Immature natural killer cell (primary cell): ENCODE data around the gene PPP1R37. TPM values are rescaled to one million over a fixed set of nuclear protein-coding genes. Genes with fewer than 3 reads are reported as not detected.

Experiments used
- DNase-seq, 3 donors: peaks; one replicate each; pipeline ENCODE4 v3.0.0; 2022; ENCODE audit warnings: mixed read lengths in 1 of 3
- H3K27ac Mint-ChIP-seq, 6 donors: one replicate each; pipeline ENCODE4 v1.8.0; 2020; ENCODE audit warnings: mixed read lengths in 6 of 6, mild to moderate bottlenecking in 5 of 6, inconsistent platforms in 4 of 6, moderate library complexity in 3 of 6
- H3K27me3 Mint-ChIP-seq, 3 donors: one replicate each; pipeline ENCODE4 v1.8.0; 2020 to 2021; ENCODE audit warnings: low read depth in 3 of 3, mild to moderate bottlenecking in 3 of 3, mixed read lengths in 3 of 3, moderate library complexity in 3 of 3, inconsistent platforms in 1 of 3
- H3K36me3 Mint-ChIP-seq, 3 donors: one replicate each; pipeline ENCODE4 v1.8.0; 2020; ENCODE audit warnings: mixed read lengths in 3 of 3, inconsistent platforms in 2 of 3, mild to moderate bottlenecking in 2 of 3
- H3K4me1 Mint-ChIP-seq, 2 donors: one replicate each; pipeline ENCODE4 v1.8.0; 2020; ENCODE audit warnings: inconsistent platforms in 2 of 2, mild to moderate bottlenecking in 2 of 2, mixed read lengths in 2 of 2, moderate library complexity in 1 of 2
- H3K4me3 Mint-ChIP-seq, 5 donors: one replicate each; pipeline ENCODE4 v1.8.0; 2020; ENCODE audit warnings: mild to moderate bottlenecking in 5 of 5, mixed read lengths in 5 of 5, inconsistent platforms in 3 of 5, moderate library complexity in 3 of 5
- H3K9me3 Mint-ChIP-seq, 6 donors: one replicate each; pipeline ENCODE4 v1.8.0; 2020; ENCODE audit warnings: mild to moderate bottlenecking in 6 of 6, mixed read lengths in 6 of 6, inconsistent platforms in 4 of 6, moderate library complexity in 3 of 6
- polyA plus RNA-seq, 3 donors: library from polyadenylated mRNA; unstranded; fragments of 300-500 nt; fragmentation: Illumina TruSeq; gene quantifications; one replicate each; pipeline ENCODE4 v1.2.3, GENCODE V29; 2021

PPP1R37 gene
- polyA plus RNA-seq, 3 donors from 2014 or later, result 0.37 to 1.1 TPM; not detected in 1

- Mint-ChIP-seq H3K4me1 (peaks cover 16 to 19% of the 10 kb centered on the region in 2 donors), H3K27me3 (peaks cover 0 to 18% (median 10%) of the 10 kb centered on the region in 3 donors)
Observed at GRCh38 chr19:45154064-45154827, 61.3 kb downstream of the PPP1R37 start.

GRCh38 chr19:45156011-45156630 is 63.1 kb downstream of the PPP1R37 start:
- peaks cover 16 to 19% of the 10 kb centered on the region in 2 donors for H3K4me1 Mint-ChIP-seq
- no peaks in the 10 kb centered on the region for H3K36me3 Mint-ChIP-seq
- H3K9me3 Mint-ChIP-seq, result no peaks in the 10 kb centered on the region
- H3K27ac Mint-ChIP-seq, result no peak overlapping the region
- H3K4me3 Mint-ChIP-seq, result no peak overlapping the region
- DNase-seq, result no peak
- peaks cover 0 to 19% (median 10%) of the 10 kb centered on the region in 3 donors for H3K27me3 Mint-ChIP-seq

More at GRCh38 chr19:45154064-45154827, 61.3 kb downstream of the PPP1R37 start:
- Mint-ChIP-seq H3K4me3 (peak overlapping the region; percentile 53 to 84 (median 67)), H3K9me3 (no peaks in the 10 kb centered on the region), H3K36me3 (no peaks in the 10 kb centered on the region), H3K27ac (peak overlapping the region in 3 of 6 donors; percentile 46 to 67 (median 51))
- DNase-seq, result no peak

GRCh38 chr19:45156751-45157150 is 63.8 kb downstream of the PPP1R37 start:
- no peak overlapping the region for H3K4me3 Mint-ChIP-seq
- H3K9me3 Mint-ChIP-seq, result no peaks in the 10 kb centered on the region
- no peak overlapping the region for H3K27ac Mint-ChIP-seq
- H3K4me1 Mint-ChIP-seq, result peaks cover 16% of the 10 kb centered on the region in 2 donors
- peaks cover 0 to 19% (median 10%) of the 10 kb centered on the region in 3 donors for H3K27me3 Mint-ChIP-seq
- H3K36me3 Mint-ChIP-seq, result no peaks in the 10 kb centered on the region
- DNase-seq, result no peak

- Mint-ChIP-seq H3K9me3 (no peaks in the 10 kb centered on the region), H3K27ac (no peak overlapping the region), H3K27me3 (peaks cover 0 to 14% (median 4%) of the 10 kb centered on the region in 3 donors), H3K36me3 (no peaks in the 10 kb centered on the region), H3K4me1 (peaks cover 7% of the 10 kb centered on the region in 2 donors), H3K4me3 (no peak overlapping the region)
- DNase-seq, result no peak
Observed at GRCh38 chr19:45158503-45159209, 65.7 kb downstream of the PPP1R37 start.

- Mint-ChIP-seq H3K4me3 (no peak overlapping the region), H3K36me3 (no peaks in the 10 kb centered on the region), H3K4me1 (peaks cover 0 to 4% of the 10 kb centered on the region in 2 donors), H3K27me3 (peaks cover 0 to 12% (median 3%) of the 10 kb centered on the region in 3 donors), H3K27ac (no peak overlapping the region), H3K9me3 (no peaks in the 10 kb centered on the region)
- DNase-seq, result no peak
Observed at GRCh38 chr19:45159210-45159970, 66.4 kb downstream of the PPP1R37 start.

GRCh38 chr19:45159971-45160324 is 67.0 kb downstream of the PPP1R37 start:
- DNase-seq, result no peak
- Mint-ChIP-seq H3K27ac (no peak overlapping the region), H3K4me3 (no peak overlapping the region), H3K9me3 (no peaks in the 10 kb centered on the region), H3K4me1 (peaks cover 0 to 8% of the 10 kb centered on the region in 2 donors), H3K27me3 (peaks cover 0 to 12% (median 3%) of the 10 kb centered on the region in 3 donors), H3K36me3 (no peaks in the 10 kb centered on the region)

GRCh38 chr19:45160870-45161737 is 68.1 kb downstream of the PPP1R37 start, which contains the start of gene NKPD1:
Gene NKPD1 (minus strand): TSS chr19:45160982. CDS start chr19:45160150, 832 bp downstream.
- Mint-ChIP-seq H3K27me3 (peaks cover 0 to 10% (median 5%) of the 10 kb centered on the region in 3 donors), H3K36me3 (no peaks in the 10 kb centered on the region), H3K4me3 (no peak within 1 kb of the TSS), H3K27ac (no peak within 1 kb of the TSS), H3K9me3 (no peaks in the 10 kb centered on the region), H3K4me1 (peaks cover 0 to 12% of the 10 kb centered on the region in 2 donors)
- DNase-seq, result no peak

GRCh38 chr19:45161738-45162607 is 69.0 kb downstream of the PPP1R37 start:
- Mint-ChIP-seq H3K27ac (no peak overlapping the region), H3K9me3 (no peaks in the 10 kb centered on the region), H3K4me1 (peaks cover 0 to 14% of the 10 kb centered on the region in 2 donors), H3K4me3 (no peak overlapping the region), H3K27me3 (peaks cover 0 to 9% (median 5%) of the 10 kb centered on the region in 3 donors), H3K36me3 (no peaks in the 10 kb centered on the region)
- DNase-seq, result no peak

- H3K27ac Mint-ChIP-seq, result no peak overlapping the region
- H3K4me1 Mint-ChIP-seq, result peaks cover 0 to 16% of the 10 kb centered on the region in 2 donors
- DNase-seq, result no peak
Observed at GRCh38 chr19:45162608-45163143, 69.7 kb downstream of the PPP1R37 start.

GRCh38 chr19:45163156-45163555 is 70.2 kb downstream of the PPP1R37 start:
- H3K27ac Mint-ChIP-seq, result no peak overlapping the region

More at GRCh38 chr19:45162608-45163143, 69.7 kb downstream of the PPP1R37 start:
- Mint-ChIP-seq H3K4me3 (no peak overlapping the region), H3K36me3 (no peaks in the 10 kb centered on the region), H3K27me3 (peaks cover 0 to 7% (median 5%) of the 10 kb centered on the region in 3 donors), H3K9me3 (no peaks in the 10 kb centered on the region)

GRCh38 chr19:45163751-45164460 is 70.9 kb downstream of the PPP1R37 start:
- no peak for DNase-seq
- Mint-ChIP-seq H3K27ac (peak overlapping the region in 3 of 6 donors; percentile 13 to 80 (median 18)), H3K9me3 (no peaks in the 10 kb centered on the region), H3K27me3 (peaks cover 0 to 4% (median 2%) of the 10 kb centered on the region in 3 donors), H3K36me3 (no peaks in the 10 kb centered on the region), H3K4me1 (peaks cover 0 to 21% of the 10 kb centered on the region in 2 donors), H3K4me3 (no peak overlapping the region)

More at GRCh38 chr19:45163156-45163555, 70.2 kb downstream of the PPP1R37 start:
- Mint-ChIP-seq H3K4me3 (no peak overlapping the region), H3K27me3 (peaks cover 0 to 4% (median 4%) of the 10 kb centered on the region in 3 donors), H3K9me3 (no peaks in the 10 kb centered on the region), H3K4me1 (peaks cover 0 to 16% of the 10 kb centered on the region in 2 donors), H3K36me3 (no peaks in the 10 kb centered on the region)
- no peak for DNase-seq
